ENCODE data around the gene ZNF366. TPM values are rescaled to one million over a fixed set of nuclear protein-coding genes. Genes with fewer than 3 reads are reported as not detected.

Gene ZNF366
- total RNA-seq, 1 donor from 2014 or later = 7.9 TPM

DNA sequence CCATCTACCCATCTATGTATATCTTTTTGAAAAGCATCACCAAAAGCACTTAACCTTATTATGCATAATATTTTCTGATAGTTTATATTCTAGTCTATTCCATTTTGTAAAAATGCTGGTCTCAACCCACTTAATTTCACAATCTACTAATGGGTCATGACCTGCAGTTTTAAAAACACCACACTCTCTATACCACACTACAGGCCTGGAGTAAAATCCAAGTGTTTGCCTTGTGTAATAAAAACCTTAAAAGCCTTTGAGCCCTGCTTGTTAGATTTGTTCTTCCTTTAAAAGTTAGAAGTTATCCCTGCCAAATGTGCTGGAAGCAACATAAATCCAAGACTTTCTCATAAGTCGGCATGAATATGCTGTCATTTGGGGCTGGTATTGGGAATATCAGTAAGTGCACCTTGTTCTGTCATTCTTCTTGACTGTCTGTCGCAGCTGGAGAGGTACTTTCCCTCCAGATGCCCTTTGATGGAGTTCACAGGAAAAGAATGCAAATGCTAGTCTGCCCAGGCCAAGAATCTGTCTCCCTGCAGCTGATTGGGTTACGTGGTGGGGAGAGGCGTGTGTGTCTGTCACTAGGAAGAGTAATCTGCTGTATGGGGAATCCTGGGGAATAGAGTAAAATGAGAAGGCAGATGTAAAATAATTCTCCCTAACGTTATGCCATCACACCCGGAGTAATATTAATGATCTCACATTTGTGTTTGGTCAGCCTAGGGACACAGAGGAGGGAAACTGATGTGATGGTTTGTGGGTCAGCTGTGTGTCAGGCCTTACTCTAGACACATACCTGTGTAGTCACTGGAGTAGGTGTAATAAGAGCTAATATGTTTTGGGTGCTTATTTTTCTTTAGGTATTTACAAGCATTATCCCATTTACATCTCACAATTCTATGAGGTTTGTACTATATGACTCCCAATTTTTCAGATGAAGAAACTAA, 79.4 kb downstream of the ZNF366 start:
- no peak for DNase-seq (ENCODE audit: low spot score in 2 of 2)
- peak overlapping the region; percentile 52 to 57 for H3K27ac ChIP-seq
- no peaks in the 10 kb centered on the region for H3K9me3 ChIP-seq
- peaks cover 11 to 22% of the 10 kb centered on the region in 2 donors for H3K4me1 ChIP-seq
- intact Hi-C loops (cut with DNase I) = no loop called here
- H3K4me3 ChIP-seq = no peak overlapping the region
- TF ChIP-seq, protein P1, sequence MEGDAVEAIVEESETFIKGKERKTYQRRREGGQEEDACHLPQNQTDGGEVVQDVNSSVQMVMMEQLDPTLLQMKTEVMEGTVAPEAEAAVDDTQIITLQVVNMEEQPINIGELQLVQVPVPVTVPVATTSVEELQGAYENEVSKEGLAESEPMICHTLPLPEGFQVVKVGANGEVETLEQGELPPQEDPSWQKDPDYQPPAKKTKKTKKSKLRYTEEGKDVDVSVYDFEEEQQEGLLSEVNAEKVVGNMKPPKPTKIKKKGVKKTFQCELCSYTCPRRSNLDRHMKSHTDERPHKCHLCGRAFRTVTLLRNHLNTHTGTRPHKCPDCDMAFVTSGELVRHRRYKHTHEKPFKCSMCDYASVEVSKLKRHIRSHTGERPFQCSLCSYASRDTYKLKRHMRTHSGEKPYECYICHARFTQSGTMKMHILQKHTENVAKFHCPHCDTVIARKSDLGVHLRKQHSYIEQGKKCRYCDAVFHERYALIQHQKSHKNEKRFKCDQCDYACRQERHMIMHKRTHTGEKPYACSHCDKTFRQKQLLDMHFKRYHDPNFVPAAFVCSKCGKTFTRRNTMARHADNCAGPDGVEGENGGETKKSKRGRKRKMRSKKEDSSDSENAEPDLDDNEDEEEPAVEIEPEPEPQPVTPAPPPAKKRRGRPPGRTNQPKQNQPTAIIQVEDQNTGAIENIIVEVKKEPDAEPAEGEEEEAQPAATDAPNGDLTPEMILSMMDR (IDR thresholded peaks at IDR 0.05) = no peak
- H3K27me3 ChIP-seq = no peaks in the 10 kb centered on the region
- no peaks in the 10 kb centered on the region for H3K36me3 ChIP-seq

DNA sequence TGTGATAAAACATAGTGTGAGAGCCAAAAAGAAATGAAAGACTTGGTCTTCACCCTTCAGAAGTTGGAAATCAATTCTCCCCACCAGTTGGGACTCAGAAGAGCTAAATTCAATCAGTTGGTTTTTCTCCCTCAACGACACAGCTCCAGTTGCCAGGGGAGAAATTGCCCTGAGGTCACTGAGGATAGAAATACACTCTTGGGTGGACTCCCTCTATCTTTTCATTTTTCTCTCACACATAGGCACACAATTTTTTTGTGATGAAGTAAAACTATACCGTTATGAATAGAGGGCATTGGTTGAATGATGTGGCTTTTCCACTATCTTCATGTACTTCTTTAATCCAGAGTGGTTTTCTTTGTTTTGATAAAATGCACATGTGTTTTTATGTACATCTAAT, 80.2 kb downstream of the ZNF366 start:
- Histone ChIP-seq H3K27ac (peak overlapping the region; percentile 52 to 57), H3K36me3 (no peaks in the 10 kb centered on the region), H3K4me1 (peaks cover 7 to 17% of the 10 kb centered on the region in 2 donors), H3K27me3 (no peaks in the 10 kb centered on the region), H3K4me3 (no peak overlapping the region), H3K9me3 (no peaks in the 10 kb centered on the region)
- TF ChIP-seq, protein P1 (IDR thresholded peaks at IDR 0.05) = no peak
- intact Hi-C loops (cut with DNase I) = no loop called here
- no peak for DNase-seq (ENCODE audit: low spot score in 2 of 2)

DNA sequence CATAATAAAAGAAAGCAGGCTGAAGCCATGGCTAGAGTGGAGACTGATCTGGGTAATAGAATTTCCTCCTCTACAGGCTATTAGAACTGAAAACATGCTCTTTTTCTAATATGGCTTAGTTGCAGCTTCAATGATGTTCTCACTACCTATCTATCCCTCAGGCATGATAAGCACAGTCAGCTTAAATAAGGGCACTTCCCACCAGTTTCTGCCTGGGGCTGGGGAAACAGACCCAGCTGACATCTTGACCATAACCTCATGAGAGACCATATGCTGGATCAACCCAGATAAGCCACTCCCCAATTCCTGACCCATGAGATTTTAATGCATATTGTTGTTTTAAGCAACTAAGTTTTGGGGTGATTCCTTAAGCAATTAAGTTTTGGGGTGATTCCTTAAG, 81.2 kb downstream of the ZNF366 start:
- Histone ChIP-seq H3K27me3 (no peaks in the 10 kb centered on the region), H3K36me3 (no peaks in the 10 kb centered on the region), H3K4me1 (peaks cover 7 to 17% of the 10 kb centered on the region in 2 donors), H3K9me3 (no peaks in the 10 kb centered on the region), H3K27ac (no peak overlapping the region), H3K4me3 (no peak overlapping the region)
- TF ChIP-seq, protein P1 (IDR thresholded peaks at IDR 0.05) = no peak
- intact Hi-C loops (cut with DNase I) = no loop called here
- DNase-seq (ENCODE audit: low spot score in 2 of 2) = no peak

DNA sequence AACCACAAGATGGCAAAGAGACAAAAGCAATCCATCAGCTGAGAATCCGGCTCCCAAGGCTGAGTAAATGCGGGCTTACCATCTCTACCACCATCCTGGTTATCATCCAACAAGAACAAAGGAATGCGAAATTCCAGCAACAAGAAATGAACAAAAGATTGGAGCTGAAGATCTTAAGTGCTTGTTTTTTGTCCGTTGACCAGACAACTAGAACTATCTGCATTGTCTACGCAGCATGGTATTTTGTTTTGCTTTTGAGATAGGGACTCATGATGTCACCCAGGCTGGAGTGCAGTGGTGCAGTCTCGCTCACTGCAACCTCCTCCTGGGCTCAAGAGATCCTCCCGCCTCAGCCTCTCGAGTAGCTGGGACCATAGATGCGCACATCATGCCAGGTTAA, 88.9 kb downstream of the ZNF366 start:
- H3K4me3 ChIP-seq = no peak overlapping the region
- H3K36me3 ChIP-seq = no peaks in the 10 kb centered on the region
- DNase-seq (ENCODE audit: low spot score in 2 of 2) = no peak
- intact Hi-C loops (cut with DNase I) = no loop called here
- no peaks in the 10 kb centered on the region for H3K9me3 ChIP-seq
- H3K27me3 ChIP-seq = no peaks in the 10 kb centered on the region
- no peaks in the 10 kb centered on the region for H3K4me1 ChIP-seq
- no peak overlapping the region for H3K27ac ChIP-seq
- TF ChIP-seq, protein P1 (IDR thresholded peaks at IDR 0.05) = no peak

DNA sequence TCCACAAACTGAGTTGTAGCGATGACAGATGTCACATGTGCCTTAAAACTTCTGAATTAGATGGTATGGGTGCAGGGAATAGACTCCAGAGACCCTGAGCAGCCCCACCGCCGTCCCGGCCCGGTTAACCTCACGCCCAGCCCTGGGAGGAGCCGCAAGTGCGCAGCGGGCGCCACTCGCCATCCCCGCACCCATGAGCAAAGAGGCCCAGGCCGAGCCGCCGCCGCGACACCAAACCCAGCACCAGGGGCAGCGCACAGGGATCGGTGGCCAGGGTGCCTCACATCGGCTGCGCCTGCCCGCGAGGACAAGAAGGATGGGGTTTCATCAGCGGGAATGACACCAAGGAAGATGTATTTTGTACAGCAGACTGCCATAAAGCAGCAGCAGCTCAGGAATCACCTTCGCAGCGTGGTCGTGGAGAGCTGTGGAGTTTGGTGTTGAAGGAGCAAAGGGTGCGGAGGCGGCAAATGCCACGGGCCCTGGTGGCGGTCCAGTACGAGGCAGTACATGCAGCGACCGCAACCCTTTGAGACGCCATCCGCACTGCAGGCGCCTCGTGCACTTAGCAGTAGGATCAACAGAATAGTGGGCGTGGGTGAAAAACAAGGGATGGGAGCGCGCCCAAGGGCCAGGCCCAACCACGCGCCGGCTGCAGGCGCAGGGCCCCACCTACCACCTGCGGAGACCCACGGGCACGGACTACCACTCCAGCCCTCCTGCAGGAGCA, 89.7 kb downstream of the ZNF366 start:
- Histone ChIP-seq H3K27ac (no peak overlapping the region), H3K27me3 (no peaks in the 10 kb centered on the region), H3K36me3 (no peaks in the 10 kb centered on the region), H3K9me3 (no peaks in the 10 kb centered on the region), H3K4me3 (no peak overlapping the region), H3K4me1 (no peaks in the 10 kb centered on the region)
- DNase-seq (ENCODE audit: low spot score in 2 of 2) = no peak
- TF ChIP-seq, protein P1 (IDR thresholded peaks at IDR 0.05) = no peak
- intact Hi-C loops (cut with DNase I) = no loop called here

All from ascending aorta (tissue), 2 donors.